Ishikawa (cell line): Measurements from ENCODE around the gene C1orf105.

Experiments
- CEBPB ChIP-seq: IDR thresholded peaks from 2 replicates; pipeline ENCODE4 v1.6.1; 2012
- CREB1 ChIP-seq: IDR thresholded peaks from 2 replicates; pipeline ENCODE4 v1.6.1; 2012; ENCODE audit warnings: low read depth
- EGR1 ChIP-seq: IDR thresholded peaks from 2 replicates; pipeline ENCODE4 v1.6.1; 2012
- EP300 ChIP-seq: IDR thresholded peaks from 2 replicates; pipeline ENCODE4 v1.6.1; 2012; ENCODE audit warnings: borderline replicate concordance
- FOXM1 ChIP-seq: IDR thresholded peaks from 2 replicates; pipeline ENCODE4 v1.6.1; 2012; ENCODE audit warnings: low read depth, borderline replicate concordance
- MAX ChIP-seq: IDR thresholded peaks from 2 replicates; pipeline ENCODE4 v1.6.1; 2012
- NFIC ChIP-seq: IDR thresholded peaks from 2 replicates; pipeline ENCODE4 v1.6.1; 2012
- RAD21 ChIP-seq: IDR thresholded peaks from 2 replicates; pipeline ENCODE4 v1.6.1; 2012; ENCODE audit warnings: low read depth
- REST ChIP-seq: IDR thresholded peaks from 2 replicates; pipeline ENCODE4 v1.6.1; 2012; ENCODE audit warnings: low read depth, mild to moderate bottlenecking
- TAF1 ChIP-seq: IDR thresholded peaks from 2 replicates; pipeline ENCODE4 v1.6.1; 2012; ENCODE audit warnings: low read depth, mild to moderate bottlenecking
- TCF12 ChIP-seq: IDR thresholded peaks from 2 replicates; pipeline ENCODE4 v1.6.1; 2012; ENCODE audit warnings: low read depth
- TEAD4 ChIP-seq: IDR thresholded peaks from 2 replicates; pipeline ENCODE4 v1.6.1; 2012
- USF1 ChIP-seq: IDR thresholded peaks from 2 replicates; pipeline ENCODE4 v1.6.1; 2012
- YY1 ChIP-seq: IDR thresholded peaks from 2 replicates; pipeline ENCODE4 v1.6.1; 2012; ENCODE audit warnings: low read depth
- ZBTB7A ChIP-seq: IDR thresholded peaks from 2 replicates; pipeline ENCODE4 v1.6.1; 2012; ENCODE audit warnings: low read depth

Gene C1orf105

GRCh38 chr1:172447641-172448040, 27.2 kb downstream of the C1orf105 start:
- TF ChIP-seq MAX (no peak), CEBPB (0 out of 2 replicates have a peak, but pooled peaks have one; percentile 3)

- TF ChIP-seq TCF12 (no peak), YY1 (no peak), USF1 (no peak)
These were observed 28.6 kb downstream of the C1orf105 start for GRCh38 chr1:172448995-172449584.

- TF ChIP-seq RAD21 = peak; percentile 78
- no peak for TF ChIP-seq EP300
These were observed 29.4 kb downstream of the C1orf105 start for GRCh38 chr1:172449585-172450523.

GRCh38 chr1:172450524-172450885, 30.0 kb downstream of the C1orf105 start:
- no peak for TF ChIP-seq ZBTB7A
- no peak for TF ChIP-seq EGR1

- TF ChIP-seq TEAD4 (no peak), EGR1 (no peak), EP300 (no peak), ZBTB7A (no peak), CREB1 (no peak), NFIC (no peak), TCF12 (no peak), CEBPB (no peak), MAX (no peak), YY1 (no peak), FOXM1 (no peak), RAD21 (no peak), REST (no peak), USF1 (no peak), TAF1 (no peak)
These were observed 30.5 kb downstream of the C1orf105 start for GRCh38 chr1:172451002-172451443.

- no peak for TF ChIP-seq EGR1
These were observed 32.2 kb downstream of the C1orf105 start for GRCh38 chr1:172452536-172453152.

GRCh38 chr1:172453153-172453545, 32.7 kb downstream of the C1orf105 start:
- no peak for TF ChIP-seq CEBPB
- no peak for TF ChIP-seq REST
- TF ChIP-seq TAF1 = no peak
- no peak for TF ChIP-seq FOXM1
- no peak for TF ChIP-seq MAX
- TF ChIP-seq TCF12 = no peak
